Naive thymus-derived CD8-positive, alpha-beta T cell (primary cell): Measurements from ENCODE around the gene SULT4A1. TPM values are rescaled to one million over a fixed set of nuclear protein-coding genes. Genes with fewer than 3 reads are reported as not detected.

Experiments
- ATAC-seq, 2 donors: fragments of 150-1000 bp; cut with Tn5 transposase in 1 of 2; sonication (Bioruptor Pico), chemical (Tn5 transposase) in 1 of 2; 1 replicate in 1 of 2; 2 replicates in 1 of 2; pipeline ENCODE4 v1.10.0; 2021; ENCODE audit warnings: mild to moderate bottlenecking in 2 of 2, moderate library complexity in 2 of 2
- POLR2A ChIA-PET: fragments of 350-600 bp; sonication (Branson Sonifier 250); formaldehyde crosslinking; loops from one replicate; lab custom pipeline; 2021; ENCODE audit warnings: antibody characterized with exemption; lab: Charles Lee
- DNase-seq, 10 donors: peaks; one replicate each; pipeline versions ENCODE4 v3.0.0 to v3.0.0-alpha.2; 2020 to 2022
- H3K27ac Mint-ChIP-seq, 10 donors: one replicate each; pipeline ENCODE4 v1.8.0; 2020 to 2022; ENCODE audit warnings: mild to moderate bottlenecking in 10 of 10, mixed read lengths in 10 of 10, moderate library complexity in 4 of 10, inconsistent platforms in 1 of 10
- H3K27me3 Mint-ChIP-seq, 5 donors: one replicate each; pipeline ENCODE4 v1.8.0; 2021 to 2022; ENCODE audit warnings: mixed read lengths in 5 of 5
- H3K36me3 Mint-ChIP-seq, 3 donors: one replicate each; pipeline ENCODE4 v1.8.0; 2020 to 2022; ENCODE audit warnings: mixed read lengths in 3 of 3, mild to moderate bottlenecking in 2 of 3, inconsistent platforms in 1 of 3
- H3K4me1 Mint-ChIP-seq, 4 donors: one replicate each; pipeline ENCODE4 v1.8.0; 2021 to 2022; ENCODE audit warnings: mixed read lengths in 4 of 4
- H3K4me3 Mint-ChIP-seq, 10 donors: one replicate each; pipeline ENCODE4 v1.8.0; 2020 to 2022; ENCODE audit warnings: mild to moderate bottlenecking in 10 of 10, mixed read lengths in 10 of 10, moderate library complexity in 6 of 10, inconsistent platforms in 1 of 10
- H3K9me3 Mint-ChIP-seq, 9 donors: one replicate each; pipeline ENCODE4 v1.8.0; 2020 to 2022; ENCODE audit warnings: mixed read lengths in 9 of 9, mild to moderate bottlenecking in 3 of 9, inconsistent platforms in 1 of 9, moderate library complexity in 1 of 9
- polyA plus RNA-seq, 3 donors: library from polyadenylated mRNA; unstranded; fragments of 300-500 nt; fragmentation: Illumina TruSeq; gene quantifications; one replicate each; pipeline ENCODE4 v1.2.3, GENCODE V29; 2021
- total RNA-seq, 8 experiments: library from RNA in 2 of 8; stranded (reverse) in 2 of 8; gene quantifications; one replicate each; pipeline ENCODE4 v1.2.3 and lab custom pipeline; 2021 to 2026

Gene SULT4A1
- total and polyA plus RNA-seq, 5 experiments from 2014 or later: not detected

DNA sequence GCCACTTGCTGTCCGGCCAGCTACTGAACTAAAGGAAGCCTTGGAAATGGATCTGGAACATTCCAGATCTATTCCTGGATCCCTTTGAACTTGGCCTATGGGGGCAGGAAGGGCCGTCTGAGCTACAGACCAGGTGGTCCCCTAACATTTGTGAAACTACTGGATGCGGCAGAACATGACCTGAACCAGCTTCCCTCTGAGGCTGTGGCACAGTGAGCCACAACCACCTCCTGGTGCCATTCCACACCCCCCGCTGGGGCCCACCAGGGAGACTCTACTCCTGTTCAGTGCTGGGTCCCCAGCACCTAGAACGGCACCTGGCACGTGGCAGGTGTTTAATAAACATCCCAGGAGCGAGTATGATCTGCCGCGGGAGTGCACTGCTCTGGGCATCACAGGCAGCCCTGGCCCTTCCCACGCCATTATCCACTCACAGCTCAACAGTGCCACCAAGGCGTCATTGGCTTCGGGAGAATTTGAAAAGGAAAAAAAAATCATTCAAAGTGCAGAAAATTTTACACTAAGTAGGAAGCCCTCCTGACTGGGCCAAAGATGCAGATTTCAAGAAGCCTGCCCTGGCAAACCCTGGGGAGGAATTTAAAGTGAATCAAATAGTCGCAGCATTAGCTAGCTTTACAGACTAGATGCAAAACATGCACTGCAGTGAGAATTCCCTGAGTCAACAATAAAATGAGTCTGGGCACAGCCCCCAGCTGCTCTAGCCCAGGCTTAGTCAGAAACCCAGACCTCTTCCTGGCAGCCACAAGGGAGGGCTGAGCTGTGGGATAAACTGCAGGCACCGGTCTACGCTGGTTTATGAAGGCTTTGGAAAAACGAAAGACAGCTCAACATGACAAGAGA is 35.9 kb downstream of the SULT4A1 start:
- POLR2A ChIA-PET: no interaction called here
- ATAC-seq: no peak
- Mint-ChIP-seq H3K27ac (no peak overlapping the region), H3K4me3 (no peak overlapping the region), H3K9me3 (no peaks in the 10 kb centered on the region), H3K36me3 (no peaks in the 10 kb centered on the region), H3K4me1 (no peaks in the 10 kb centered on the region), H3K27me3 (peaks cover 7 to 44% (median 22%) of the 10 kb centered on the region in 5 donors)
- peak in 1 of 10 donors; percentile 27 for DNase-seq

DNA sequence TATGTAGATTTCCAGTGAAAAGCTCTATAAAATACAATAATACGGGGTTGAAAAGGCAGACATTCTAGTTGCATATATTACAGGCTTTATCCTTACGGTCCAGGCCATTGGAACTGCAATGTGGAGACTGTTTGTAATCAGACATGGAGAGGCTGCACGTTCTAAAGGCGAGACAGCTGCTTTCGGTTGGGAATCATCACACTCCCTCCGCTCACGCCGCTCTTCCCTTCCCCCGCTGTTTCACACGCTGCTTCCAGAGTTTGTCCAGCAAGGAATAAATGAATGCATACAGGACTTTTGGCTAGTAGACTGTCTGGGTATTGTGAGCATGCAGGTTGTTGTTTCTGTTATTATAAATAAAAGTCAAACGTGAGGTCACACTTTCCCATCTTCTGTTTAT is 36.7 kb downstream of the SULT4A1 start:
- Mint-ChIP-seq H3K4me3 (no peak overlapping the region), H3K9me3 (no peaks in the 10 kb centered on the region), H3K27me3 (peaks cover 8 to 51% (median 22%) of the 10 kb centered on the region in 5 donors), H3K4me1 (no peaks in the 10 kb centered on the region), H3K36me3 (no peaks in the 10 kb centered on the region), H3K27ac (no peak overlapping the region)
- ATAC-seq: no peak
- peak in 1 of 10 donors; percentile 31 for DNase-seq
- POLR2A ChIA-PET: no interaction called here

- ATAC-seq: no peak
- Mint-ChIP-seq H3K4me1 (no peaks in the 10 kb centered on the region), H3K36me3 (no peaks in the 10 kb centered on the region), H3K9me3 (no peaks in the 10 kb centered on the region), H3K27me3 (peaks cover 8 to 52% (median 22%) of the 10 kb centered on the region in 5 donors), H3K4me3 (no peak overlapping the region), H3K27ac (peak overlapping the region in 1 of 10 donors; percentile 35)
- DNase-seq: peak in 2 of 10 donors; percentile 13 to 30
- POLR2A ChIA-PET: no interaction called here
These were observed 37.4 kb downstream of the SULT4A1 start for GRCh38 chr22:43824724-43825420.

DNA sequence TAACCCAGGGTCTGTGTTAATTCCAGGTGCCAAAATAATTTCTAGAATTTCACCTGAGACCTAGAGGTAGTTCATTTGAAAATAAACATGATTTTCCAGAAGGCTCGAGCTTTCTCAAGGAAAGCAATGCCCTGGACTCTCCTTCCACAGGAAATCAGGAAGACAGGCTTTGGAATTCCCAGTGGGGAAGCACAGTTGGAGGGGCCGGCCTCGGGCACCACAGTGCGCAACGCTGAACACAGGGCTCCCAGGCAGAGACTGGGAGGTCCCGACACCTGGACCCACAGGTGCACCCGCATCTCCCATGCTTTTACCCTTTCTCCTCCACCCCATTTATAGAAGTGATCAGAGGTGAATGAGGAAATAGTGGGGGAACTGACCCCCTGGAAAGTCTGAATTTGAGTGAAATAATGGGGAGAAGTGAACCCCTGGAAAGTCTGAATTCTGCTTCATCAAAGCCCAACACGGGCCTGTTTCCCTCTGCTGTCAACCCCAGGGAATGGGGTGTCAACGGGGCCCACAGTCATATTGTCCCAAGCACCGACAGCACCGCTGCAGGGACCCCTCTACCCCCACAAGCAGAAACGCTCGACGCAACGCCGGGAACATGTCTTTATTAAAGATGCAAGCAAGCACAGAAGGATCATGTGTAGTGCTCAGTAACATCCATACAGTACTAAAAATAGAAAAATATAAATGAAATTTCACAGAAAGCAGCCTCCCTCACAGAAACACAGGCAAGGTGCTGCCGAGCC is 38.2 kb downstream of the SULT4A1 start:
- no peaks in the 10 kb centered on the region for H3K36me3 Mint-ChIP-seq
- peak in 2 of 10 donors; percentile 5 to 9 for DNase-seq
- POLR2A ChIA-PET: no interaction called here
- H3K4me1 Mint-ChIP-seq: no peaks in the 10 kb centered on the region
- no peak for ATAC-seq
- no peak overlapping the region for H3K27ac Mint-ChIP-seq
- peaks cover 0 to 2% (median 0%) of the 10 kb centered on the region in 9 donors for H3K9me3 Mint-ChIP-seq
- no peak overlapping the region for H3K4me3 Mint-ChIP-seq
- peaks cover 8 to 52% (median 22%) of the 10 kb centered on the region in 5 donors for H3K27me3 Mint-ChIP-seq

DNA sequence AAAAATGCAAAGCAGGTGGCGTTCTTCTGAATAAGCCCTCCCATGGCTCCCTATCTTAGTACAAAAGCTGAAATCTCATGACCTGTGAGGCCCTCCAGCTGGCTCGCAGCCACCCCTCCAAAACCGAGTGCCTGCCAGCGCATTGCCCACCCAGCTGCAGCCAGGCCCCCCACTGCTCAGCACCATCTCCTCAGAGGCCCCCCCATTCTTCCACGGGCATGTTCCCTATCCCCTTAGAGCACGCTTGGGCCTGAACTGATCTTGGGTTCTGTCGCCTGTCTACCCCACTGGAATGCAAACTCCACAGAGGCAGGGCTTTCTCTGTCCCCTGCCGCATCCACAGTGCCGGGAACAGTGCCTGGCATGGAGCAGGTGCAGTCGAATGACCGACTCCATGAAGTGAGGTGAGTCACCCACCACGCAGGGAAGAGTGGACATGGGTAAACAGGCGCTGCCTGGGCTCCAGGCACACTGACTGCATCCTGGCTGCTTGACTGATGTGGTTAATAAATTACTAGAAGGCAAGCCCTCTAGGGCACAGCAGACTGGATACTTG is 38.9 kb downstream of the SULT4A1 start:
- peaks cover 0 to 2% (median 0%) of the 10 kb centered on the region in 9 donors for H3K9me3 Mint-ChIP-seq
- H3K27ac Mint-ChIP-seq: no peak overlapping the region
- no peak overlapping the region for H3K4me3 Mint-ChIP-seq
- H3K36me3 Mint-ChIP-seq: no peaks in the 10 kb centered on the region
- POLR2A ChIA-PET: no interaction called here
- DNase-seq: peak in 2 of 10 donors; percentile 14 to 28
- no peaks in the 10 kb centered on the region for H3K4me1 Mint-ChIP-seq
- no peak for ATAC-seq
- peaks cover 8 to 52% (median 22%) of the 10 kb centered on the region in 5 donors for H3K27me3 Mint-ChIP-seq

DNA sequence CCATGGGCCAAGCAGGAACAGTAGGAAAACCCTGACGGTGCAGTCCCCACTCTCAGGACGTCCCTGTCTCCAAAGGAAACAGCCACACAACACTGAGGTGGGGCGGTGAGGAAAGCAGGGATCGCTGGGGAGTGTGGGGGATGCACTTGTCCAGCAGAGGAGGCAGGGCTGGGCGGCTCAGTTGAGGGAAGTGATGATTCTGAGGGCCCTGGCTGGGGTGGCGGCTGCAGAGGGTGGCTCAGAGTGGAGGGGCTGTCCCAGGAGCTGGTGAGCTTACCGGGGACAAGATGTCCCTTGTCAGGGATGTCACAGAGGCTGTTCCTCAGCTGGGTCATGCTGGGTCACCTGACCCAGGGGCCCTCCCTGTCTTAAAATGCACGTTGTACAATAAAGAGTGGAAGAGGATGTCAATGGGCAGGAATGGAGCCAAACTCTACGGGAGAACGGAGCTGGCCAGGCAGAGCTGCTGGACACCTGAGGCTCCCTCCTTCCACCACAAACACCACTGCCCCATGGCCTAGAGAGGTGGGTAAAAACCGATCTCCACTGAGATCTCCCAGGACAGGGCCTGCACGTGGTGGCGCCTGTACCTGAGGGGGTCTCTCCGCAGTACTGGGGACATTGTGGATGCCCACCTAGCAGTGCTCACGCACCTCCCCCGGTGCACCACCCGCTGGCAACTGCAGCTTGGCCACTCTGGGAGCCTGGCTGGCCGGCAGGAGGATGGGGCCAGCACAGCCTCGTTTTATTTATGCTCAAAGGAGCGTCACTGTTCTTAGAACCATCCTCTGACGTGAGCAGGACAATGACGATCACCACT is 40.5 kb downstream of the SULT4A1 start:
- POLR2A ChIA-PET: no interaction called here
- DNase-seq: peak in 1 of 10 donors; percentile 45
- Mint-ChIP-seq H3K36me3 (no peaks in the 10 kb centered on the region), H3K4me3 (no peak overlapping the region), H3K27me3 (peaks cover 8 to 52% (median 22%) of the 10 kb centered on the region in 5 donors), H3K27ac (peak overlapping the region in 1 of 10 donors; percentile 31), H3K9me3 (peaks cover 0 to 2% (median 0%) of the 10 kb centered on the region in 9 donors), H3K4me1 (no peaks in the 10 kb centered on the region)
- ATAC-seq: no peak

DNA sequence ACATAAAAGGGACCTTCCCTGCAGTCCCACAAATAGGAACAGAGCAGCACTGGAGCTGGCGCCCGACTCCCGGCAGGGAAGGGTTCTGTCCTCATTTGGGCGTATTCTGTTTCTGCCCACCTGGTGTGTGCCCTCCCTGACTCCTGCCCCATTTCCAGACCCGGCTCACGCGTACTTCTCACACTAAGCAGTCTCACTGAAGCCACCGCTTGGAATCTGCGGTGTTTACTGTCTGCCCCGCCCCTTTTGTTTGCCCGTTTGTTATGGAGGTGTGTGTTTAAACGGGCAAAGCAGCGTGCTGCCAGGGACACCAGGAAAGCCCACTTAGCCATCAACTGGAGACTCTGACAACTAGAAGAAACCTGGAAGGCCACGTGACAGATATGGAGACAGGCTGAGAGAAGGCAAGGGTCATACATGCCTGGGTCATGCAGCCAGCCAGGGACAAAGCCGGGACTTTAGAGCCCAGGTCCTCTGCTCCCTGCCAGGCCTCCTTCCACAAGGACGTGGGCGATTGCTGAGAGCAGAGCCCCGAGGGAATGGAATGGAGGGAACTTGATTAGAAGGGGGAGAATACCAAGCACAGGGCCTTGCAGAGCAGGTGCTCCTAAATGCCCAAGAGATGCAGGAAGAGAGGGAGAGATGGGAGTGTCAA is 41.5 kb downstream of the SULT4A1 start:
- no peak for ATAC-seq
- no peak overlapping the region for H3K4me3 Mint-ChIP-seq
- no peak overlapping the region for H3K27ac Mint-ChIP-seq
- H3K4me1 Mint-ChIP-seq: no peaks in the 10 kb centered on the region
- H3K36me3 Mint-ChIP-seq: no peaks in the 10 kb centered on the region
- POLR2A ChIA-PET: no interaction called here
- H3K27me3 Mint-ChIP-seq: peaks cover 5 to 46% (median 22%) of the 10 kb centered on the region in 5 donors
- peaks cover 0 to 2% (median 0%) of the 10 kb centered on the region in 9 donors for H3K9me3 Mint-ChIP-seq
- DNase-seq: no peak

DNA sequence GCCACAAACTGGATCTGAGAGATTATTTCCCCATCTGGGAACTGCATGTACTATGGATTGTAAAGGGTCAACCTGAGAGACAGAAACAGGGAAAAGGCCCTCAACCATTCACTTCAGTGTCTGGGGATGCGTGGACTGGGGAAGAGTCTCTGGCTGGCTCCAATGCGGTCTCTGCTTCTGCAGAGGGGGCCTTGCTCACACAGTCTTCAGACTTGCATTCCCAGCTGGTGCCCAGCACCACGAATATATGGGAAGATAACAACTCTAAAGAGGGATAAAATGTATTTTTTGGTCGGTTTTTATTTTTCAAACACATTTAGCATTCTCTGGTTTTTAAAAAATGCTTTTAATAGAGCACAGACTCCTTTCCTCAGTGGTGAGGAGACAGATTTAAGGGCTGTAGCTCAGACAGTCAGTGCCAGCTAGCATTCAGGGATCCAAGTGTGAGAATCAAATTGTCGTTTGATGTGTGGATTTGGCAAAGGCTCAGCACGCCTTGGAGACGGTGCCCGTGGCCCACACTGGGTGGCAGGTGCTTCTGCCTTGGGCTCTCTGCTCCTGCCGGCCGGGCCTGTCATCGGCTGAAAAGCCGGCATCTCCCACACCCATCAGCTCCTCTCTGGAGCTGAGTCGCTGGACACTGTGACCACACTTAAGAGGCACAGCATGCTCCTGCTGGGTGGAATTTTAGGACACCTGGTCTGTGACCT is 42.2 kb downstream of the SULT4A1 start:
- H3K27me3 Mint-ChIP-seq: peaks cover 2 to 39% (median 22%) of the 10 kb centered on the region in 5 donors
- ATAC-seq: no peak
- peaks cover 0 to 3% (median under 1%) of the 10 kb centered on the region in 4 donors for H3K4me1 Mint-ChIP-seq
- peaks cover 0 to 2% (median 0%) of the 10 kb centered on the region in 9 donors for H3K9me3 Mint-ChIP-seq
- H3K27ac Mint-ChIP-seq: peak overlapping the region in 1 of 10 donors; percentile 40
- POLR2A ChIA-PET: no interaction called here
- H3K4me3 Mint-ChIP-seq: no peak overlapping the region
- no peak for DNase-seq
- peaks cover 0 to 1% (median under 1%) of the 10 kb centered on the region in 3 donors for H3K36me3 Mint-ChIP-seq

DNA sequence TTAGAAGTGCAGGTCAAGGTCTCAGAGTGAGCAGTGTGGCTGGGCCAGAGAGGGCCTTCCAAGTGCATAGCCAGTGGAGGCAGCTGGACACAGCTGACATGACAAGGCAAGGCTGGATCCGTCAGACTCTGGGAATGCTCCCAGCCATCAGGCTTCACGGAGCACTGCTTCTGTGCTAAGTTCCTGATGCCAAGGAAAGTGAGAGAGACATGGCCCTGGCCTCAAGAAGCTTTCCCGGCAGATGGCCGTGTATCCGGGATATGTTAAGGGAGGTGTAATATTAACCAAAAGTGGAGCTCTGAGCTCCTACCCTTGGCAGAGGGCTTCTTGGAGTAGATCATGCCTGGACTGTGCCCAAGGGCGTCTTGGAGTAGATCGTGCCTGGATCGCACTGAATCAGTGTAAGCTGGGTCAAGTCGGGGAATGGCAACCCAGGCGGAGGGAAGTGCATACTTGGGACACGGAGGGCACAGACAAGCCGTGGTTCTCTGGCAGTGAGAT is 42.8 kb downstream of the SULT4A1 start:
- peaks cover 1 to 33% (median 18%) of the 10 kb centered on the region in 5 donors for H3K27me3 Mint-ChIP-seq
- POLR2A ChIA-PET: no interaction called here
- ATAC-seq (no peak), DNase-seq (no peak)
- no peak overlapping the region for H3K4me3 Mint-ChIP-seq
- H3K27ac Mint-ChIP-seq: peak overlapping the region in 2 of 10 donors; percentile 33 to 40
- H3K4me1 Mint-ChIP-seq: peaks cover 0 to 8% (median under 1%) of the 10 kb centered on the region in 4 donors
- peaks cover 0 to 2% (median 0%) of the 10 kb centered on the region in 9 donors for H3K9me3 Mint-ChIP-seq
- H3K36me3 Mint-ChIP-seq: peaks cover 0 to 5% (median 4%) of the 10 kb centered on the region in 3 donors

GRCh38 chr22:43818981-43819380 is 43.3 kb downstream of the SULT4A1 start:
- POLR2A ChIA-PET: no interaction called here
- Mint-ChIP-seq H3K27me3 (peaks cover 1 to 29% (median 18%) of the 10 kb centered on the region in 5 donors), H3K4me3 (peak overlapping the region in 1 of 10 donors; percentile 29), H3K36me3 (peaks cover 0 to 8% (median 4%) of the 10 kb centered on the region in 3 donors), H3K27ac (no peak overlapping the region), H3K4me1 (peaks cover 4 to 13% (median 4%) of the 10 kb centered on the region in 4 donors), H3K9me3 (peaks cover 0 to 2% (median 0%) of the 10 kb centered on the region in 9 donors)
- ATAC-seq (no peak), DNase-seq (no peak)
